ENCODE measurements around the gene CATSPERZ.

The CATSPERZ gene, protein sequence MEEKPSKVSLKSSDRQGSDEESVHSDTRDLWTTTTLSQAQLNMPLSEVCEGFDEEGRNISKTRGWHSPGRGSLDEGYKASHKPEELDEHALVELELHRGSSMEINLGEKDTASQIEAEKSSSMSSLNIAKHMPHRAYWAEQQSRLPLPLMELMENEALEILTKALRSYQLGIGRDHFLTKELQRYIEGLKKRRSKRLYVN

DNA sequence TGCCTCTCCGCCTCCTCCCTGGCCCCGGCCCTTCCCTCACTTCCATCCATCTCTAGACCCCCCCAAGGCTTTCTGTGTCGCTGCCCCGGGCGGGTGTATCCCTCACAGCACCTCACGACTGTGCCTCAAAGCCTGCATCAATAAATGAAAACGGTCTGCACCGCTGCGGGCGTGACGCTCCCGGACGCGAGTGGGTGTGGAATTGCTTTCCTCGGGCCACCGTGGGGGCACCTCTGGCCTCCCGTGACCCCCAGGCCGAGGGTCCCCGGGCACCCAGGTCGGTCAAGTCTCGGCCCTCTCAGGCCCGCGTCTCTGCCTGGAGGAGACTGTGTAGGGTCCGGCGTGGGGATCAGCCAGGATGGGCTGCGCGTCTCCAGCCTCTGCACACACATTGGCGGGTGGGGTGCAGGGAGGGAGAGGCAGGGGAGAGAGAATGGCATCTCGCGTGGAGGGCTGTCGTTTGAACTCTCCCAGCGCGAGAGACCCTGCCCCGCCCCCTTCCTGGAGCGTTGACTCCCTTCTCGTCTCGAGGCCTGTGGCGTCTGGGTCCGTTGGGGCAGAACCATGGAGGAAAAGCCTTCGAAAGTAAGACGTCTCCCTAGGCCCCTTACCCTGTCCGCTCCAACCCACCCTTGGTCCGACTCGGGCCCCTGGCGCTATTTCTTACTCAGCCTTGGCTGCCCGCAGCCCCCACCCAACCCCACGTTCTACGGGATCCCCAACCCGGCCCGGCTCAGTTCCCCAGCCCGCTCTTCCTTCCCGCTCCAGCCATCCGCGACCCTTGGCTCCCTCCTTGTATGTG lies at the start of gene CATSPERZ:
CATSPERZ (plus strand) TSS at position 512 of the 802 bp plus-strand sequence; CDS start at position 565, 53 bp downstream.
- DNase-seq (ENCODE audit: low read depth), result no peak
- H3K4me3 ChIP-seq (ENCODE audit: low read length), result peak within 1 kb of the TSS; percentile 26
- TF ChIP-seq, protein P1, sequence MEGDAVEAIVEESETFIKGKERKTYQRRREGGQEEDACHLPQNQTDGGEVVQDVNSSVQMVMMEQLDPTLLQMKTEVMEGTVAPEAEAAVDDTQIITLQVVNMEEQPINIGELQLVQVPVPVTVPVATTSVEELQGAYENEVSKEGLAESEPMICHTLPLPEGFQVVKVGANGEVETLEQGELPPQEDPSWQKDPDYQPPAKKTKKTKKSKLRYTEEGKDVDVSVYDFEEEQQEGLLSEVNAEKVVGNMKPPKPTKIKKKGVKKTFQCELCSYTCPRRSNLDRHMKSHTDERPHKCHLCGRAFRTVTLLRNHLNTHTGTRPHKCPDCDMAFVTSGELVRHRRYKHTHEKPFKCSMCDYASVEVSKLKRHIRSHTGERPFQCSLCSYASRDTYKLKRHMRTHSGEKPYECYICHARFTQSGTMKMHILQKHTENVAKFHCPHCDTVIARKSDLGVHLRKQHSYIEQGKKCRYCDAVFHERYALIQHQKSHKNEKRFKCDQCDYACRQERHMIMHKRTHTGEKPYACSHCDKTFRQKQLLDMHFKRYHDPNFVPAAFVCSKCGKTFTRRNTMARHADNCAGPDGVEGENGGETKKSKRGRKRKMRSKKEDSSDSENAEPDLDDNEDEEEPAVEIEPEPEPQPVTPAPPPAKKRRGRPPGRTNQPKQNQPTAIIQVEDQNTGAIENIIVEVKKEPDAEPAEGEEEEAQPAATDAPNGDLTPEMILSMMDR (conservative IDR thresholded peaks at IDR 0.05; ENCODE audit: low read depth, low read length), result no peak

DNA sequence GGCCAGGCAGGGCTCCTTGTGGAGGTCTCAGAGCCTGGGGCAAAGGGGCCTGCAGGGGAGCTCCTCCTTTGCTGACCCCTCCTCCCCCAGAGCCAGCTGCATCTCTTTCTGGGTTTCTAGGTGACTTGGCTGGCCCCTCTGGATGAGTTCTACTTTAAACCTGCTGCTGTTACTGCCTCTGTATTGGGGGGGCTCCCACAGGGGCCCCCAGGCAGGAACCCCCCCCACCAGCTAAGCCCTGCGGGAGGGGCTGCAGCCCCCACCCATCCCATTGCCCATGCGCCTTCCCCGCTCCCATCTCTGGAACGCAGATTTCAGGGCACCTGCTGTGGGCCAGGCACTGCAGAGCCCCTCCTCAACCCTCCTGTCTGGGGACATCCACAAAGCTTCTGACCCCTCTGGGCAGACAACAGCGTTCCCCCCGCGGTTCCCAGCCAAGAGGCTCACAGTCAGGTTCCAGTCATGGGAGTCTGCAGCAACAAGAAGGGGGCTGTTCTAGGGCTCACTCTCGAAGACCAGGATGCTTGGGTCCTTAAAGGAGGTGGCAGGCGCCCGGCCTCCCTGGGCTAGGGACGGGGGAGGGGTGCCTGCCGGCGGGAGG lies 49.6 kb upstream of the CATSPERZ start:
- DNase-seq (ENCODE audit: low read depth), result no peak
- TF ChIP-seq, protein P1 (conservative IDR thresholded peaks at IDR 0.05; ENCODE audit: low read depth, low read length), result no peak

GRCh38 chr11:64251016-64251752 lies 49.0 kb upstream of the CATSPERZ start, which contains the start of gene PLCB3:
Gene PLCB3, plus strand, starts transcription at chr11:64251530. Its CDS starts 120 bp downstream, at chr11:64251650.
- peak within 1 kb of the TSS; percentile 74 for H3K4me3 ChIP-seq (ENCODE audit: low read length)
- no peak for DNase-seq (ENCODE audit: low read depth)
- TF ChIP-seq, protein P1 (conservative IDR thresholded peaks at IDR 0.05; ENCODE audit: low read depth, low read length), result peak; percentile 52

More for the DNA sequence above, 49.6 kb upstream of the CATSPERZ start:
- H3K4me3 ChIP-seq (ENCODE audit: low read length), result peak overlapping the region; percentile 57

DNA sequence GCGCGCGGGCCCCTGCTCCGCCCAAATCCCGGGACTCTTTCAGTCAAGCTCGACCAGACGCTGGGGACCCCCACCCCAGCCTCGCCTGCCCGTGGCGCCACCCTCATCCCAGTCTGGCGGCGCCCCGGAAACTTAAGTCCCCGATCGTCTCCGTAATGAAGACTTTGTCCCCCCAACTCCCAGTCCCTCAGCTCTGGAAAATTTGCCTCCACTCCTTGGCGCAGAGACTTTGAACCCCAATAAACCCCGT lies 48.5 kb upstream of the CATSPERZ start:
- DNase-seq (ENCODE audit: low read depth), result no peak
- TF ChIP-seq, protein P1 (conservative IDR thresholded peaks at IDR 0.05; ENCODE audit: low read depth, low read length), result no peak
- peak overlapping the region; percentile 74 for H3K4me3 ChIP-seq (ENCODE audit: low read length)

DNA sequence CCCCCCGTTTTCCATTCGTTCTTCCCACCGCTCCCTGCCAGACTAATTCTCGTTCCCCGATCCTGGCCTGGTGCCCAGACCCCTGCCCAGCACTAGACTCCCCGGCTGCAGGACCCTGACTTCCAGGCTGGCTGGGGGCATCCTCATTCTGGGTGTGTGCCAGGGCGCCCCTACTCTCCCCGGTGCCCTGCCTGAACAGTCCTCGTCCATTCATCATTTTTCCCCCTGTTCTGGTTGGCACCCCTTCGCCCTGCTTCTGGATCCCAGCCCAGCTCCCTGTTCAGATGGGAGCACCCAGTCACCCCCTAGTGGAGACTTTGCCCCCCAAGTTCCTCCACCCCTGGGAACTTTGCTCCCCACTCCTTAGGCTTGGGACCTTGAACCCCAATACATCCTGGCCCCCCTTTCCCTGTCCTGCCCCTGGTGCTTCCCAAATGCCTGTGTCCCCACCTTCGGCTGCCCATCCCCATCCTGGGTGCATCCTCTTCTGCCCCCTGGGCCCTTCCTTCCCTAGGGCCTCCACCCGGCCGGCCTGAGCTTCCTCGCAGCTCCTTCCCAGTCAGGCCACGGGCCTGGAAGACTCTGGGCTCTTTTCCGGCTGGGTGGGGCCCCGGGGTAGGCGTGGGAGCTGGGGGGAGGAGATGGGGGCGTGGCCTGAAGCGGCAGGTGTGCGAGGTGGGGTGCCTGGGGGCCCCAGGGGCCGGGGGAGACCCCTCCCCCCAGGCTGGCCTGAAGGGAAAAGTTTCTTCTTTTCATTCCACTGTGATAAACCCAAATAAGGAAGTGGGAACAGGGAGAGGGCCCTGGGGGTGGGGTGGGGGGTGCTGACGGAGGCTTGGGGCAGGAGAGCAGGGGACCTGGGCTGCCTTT lies 47.9 kb upstream of the CATSPERZ start:
- H3K4me3 ChIP-seq (ENCODE audit: low read length), result peak overlapping the region; percentile 74
- no peak for DNase-seq (ENCODE audit: low read depth)
- TF ChIP-seq, protein P1 (conservative IDR thresholded peaks at IDR 0.05; ENCODE audit: low read depth, low read length), result peak; percentile 64

DNA sequence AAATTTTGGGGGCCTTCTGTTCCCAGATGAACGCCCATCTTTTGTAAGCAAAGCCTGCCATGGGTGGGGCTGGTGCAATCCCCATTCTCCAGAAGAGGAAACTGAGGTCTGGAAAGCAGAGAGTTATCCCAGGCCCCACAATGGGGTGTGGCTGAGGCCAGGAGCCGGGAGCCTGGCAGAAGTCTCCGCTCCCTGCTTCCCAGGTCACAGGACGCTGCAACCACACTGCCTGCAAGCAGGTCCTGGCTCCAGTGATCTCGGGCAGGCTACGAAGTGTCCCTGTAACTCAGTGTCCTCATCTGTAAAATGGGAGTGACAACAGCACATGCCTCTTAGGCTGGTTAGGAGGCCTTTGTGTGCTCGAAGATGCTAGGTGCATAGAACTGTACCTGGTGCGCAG lies 47.1 kb upstream of the CATSPERZ start:
- TF ChIP-seq, protein P1 (conservative IDR thresholded peaks at IDR 0.05; ENCODE audit: low read depth, low read length), result no peak
- no peak overlapping the region for H3K4me3 ChIP-seq (ENCODE audit: low read length)
- DNase-seq (ENCODE audit: low read depth), result no peak

Measured in retinal pigment epithelial cell (primary cell).